Right lung (tissue), 5 donors: ENCODE measurements around the gene STMP1. TPM values are rescaled to one million over a fixed set of nuclear protein-coding genes. Genes with fewer than 3 reads are reported as not detected.
"Not testable (repeated sequence)": the region's sequence is repeated elsewhere in the genome, so short reads cannot be mapped to it uniquely, and the experiment has no call there.

Source experiments
- DNase-seq, 2 donors: peaks; one replicate each; pipeline ENCODE4 v3.0.0-alpha.2; 2013
- polyA plus RNA-seq, 5 donors: library from polyadenylated mRNA; unstranded; fragments of 120-200 nt; gene quantifications; one replicate each; pipeline versions ENCODE4 v1.2.1 to v1.2.3, GENCODE V29; 2013; ENCODE audit warnings: inconsistent platforms in 1 of 5, low replicate concordance in 1 of 5; ENCODE audit not compliant: insufficient read length in 5 of 5, insufficient read depth in 1 of 5

The STMP1 gene
- polyA plus RNA-seq, 5 donors: 65.9 to 77.7 (median 77.2) TPM

DNA sequence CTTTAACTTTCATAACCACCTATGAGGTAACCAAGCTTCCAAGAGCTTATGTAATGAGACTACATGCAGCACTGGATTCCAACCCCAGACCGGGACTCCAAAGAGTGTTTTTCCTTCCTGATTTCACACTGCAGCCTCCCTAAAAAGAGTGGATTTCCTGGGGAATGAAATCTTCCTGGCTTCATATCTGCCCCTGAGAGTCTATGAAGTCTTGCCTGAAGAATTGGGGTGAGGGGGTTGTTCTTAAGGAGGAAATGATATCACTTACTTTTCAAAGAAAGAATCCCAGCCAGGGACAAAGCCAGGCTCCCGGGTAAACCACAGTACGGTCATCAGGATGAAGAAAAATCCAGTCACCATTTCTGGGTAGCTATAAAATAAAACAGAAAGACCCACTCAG lies 29.7 kb downstream of the STMP1 start:
- no peak for DNase-seq

GRCh38 chr7:135692606-135693005 lies 30.3 kb downstream of the STMP1 start:
- not testable (repeated sequence) for DNase-seq

DNA sequence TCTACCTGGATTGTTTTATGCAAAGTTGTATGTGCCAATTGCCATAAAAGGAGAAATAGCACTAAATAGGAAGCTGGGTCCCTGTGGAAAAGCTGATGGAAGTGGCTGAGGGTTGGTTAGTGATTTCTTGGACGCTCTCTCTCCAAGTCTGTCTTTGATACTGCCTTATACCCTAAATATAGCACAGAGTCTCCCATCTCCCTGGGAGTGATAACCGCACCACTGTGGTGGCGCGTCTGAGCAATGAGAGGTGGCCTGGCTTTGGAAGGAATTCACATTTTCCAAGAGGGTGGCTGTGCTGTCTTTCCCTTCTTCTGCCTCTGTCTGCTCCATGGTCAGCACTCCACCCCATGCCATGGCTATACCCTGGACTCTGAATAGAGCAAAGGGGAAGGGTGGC lies 31.2 kb downstream of the STMP1 start:
- DNase-seq: no peak

DNA sequence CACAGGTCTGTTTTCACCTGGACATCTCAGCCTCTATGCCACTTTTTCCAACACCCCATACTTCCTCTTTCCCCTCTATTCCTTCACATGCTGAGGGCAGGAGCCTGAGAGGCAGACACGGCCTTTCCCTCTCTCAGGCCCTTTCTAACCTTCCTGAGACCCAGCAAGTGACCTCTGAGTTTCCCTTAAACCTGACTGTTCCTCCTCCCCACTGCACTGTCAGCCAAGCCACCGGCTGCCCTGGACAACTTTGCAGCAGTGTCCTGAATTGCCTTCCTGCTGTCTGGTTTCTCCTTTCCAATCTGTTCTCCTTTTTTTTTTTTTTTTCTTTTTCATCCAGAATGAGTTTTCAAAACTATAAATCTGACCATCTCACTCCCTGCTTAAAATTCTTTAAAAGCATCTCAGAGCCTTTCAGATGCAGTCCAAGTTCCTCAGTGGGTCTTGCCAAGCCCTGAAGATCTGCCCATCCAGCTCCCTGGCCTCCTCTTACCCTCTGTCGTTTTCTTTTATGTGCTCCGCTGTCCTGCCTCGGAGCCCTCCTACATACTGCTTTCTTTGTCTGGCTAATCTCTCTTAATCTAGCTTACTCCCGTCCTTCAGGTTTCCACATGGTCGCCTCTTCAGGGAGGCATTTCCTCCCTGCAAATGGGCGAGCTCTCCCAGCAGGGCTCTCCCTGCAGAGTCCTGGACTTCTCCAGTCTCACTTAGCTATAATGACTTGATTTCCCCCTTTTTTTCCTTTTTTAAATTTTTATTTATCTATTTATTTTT lies 35.1 kb downstream of the STMP1 start:
- DNase-seq: no peak

- no peak for DNase-seq
Measured at GRCh38 chr7:135704074-135704473, 41.8 kb downstream of the STMP1 start.

GRCh38 chr7:135704698-135705097 lies 42.4 kb downstream of the STMP1 start:
- no peak for DNase-seq

GRCh38 chr7:135706038-135706742 lies 43.9 kb downstream of the STMP1 start:
- no peak for DNase-seq

DNA sequence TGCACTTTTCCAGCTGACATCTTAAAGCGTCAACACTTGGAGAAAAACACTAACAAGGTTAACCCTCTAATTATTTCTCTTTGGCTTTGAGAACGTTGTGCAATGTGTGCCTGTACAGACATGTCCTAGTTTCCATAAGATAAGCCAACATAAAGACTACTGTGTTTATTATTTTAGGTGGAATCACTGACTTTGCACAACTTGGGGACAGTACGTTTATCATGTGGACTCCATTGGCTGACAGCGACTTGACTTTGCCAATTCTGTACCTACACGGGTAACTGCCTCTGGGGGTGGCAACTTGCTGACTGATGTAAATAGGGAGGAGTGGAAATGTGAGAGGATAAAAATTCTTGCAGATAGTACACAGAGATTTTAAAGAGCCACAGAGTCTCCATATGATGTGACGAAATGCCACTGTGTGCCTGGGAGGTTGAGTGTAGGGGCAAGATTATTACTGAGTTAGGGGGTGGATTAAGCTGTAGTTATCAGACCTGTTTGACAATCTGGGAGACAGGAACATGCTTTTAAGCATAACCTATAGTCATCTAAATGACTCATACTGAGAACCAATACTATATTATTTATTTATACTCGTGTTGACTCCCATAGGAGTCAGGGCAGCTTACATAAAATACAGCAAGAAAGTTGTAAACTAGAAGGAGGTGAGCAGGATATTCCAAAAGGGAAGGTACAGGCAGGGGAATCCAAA lies 44.7 kb downstream of the STMP1 start:
- no peak for DNase-seq

- DNase-seq: no peak
Measured at GRCh38 chr7:135707570-135707966, 45.3 kb downstream of the STMP1 start.

- no peak for DNase-seq
Measured at GRCh38 chr7:135708041-135708440, 45.7 kb downstream of the STMP1 start.

DNA sequence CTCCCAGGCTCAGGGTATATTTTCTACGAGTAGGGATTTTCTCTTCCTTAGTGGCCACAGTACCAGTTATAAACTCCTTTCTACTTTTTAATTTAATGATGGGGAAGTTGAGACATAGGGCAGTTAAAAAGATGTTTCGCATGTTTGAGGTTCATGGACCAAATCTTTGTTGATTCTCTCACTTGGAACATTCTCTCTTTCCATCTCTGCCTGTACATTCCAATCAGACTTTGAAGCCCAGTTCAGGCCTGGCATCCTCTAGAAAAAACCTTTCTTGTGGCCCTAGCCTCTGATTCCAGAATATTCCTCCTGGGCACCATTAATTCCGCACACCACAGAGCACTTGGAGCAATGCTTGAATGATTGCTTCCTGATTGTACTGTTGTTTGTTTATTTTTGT lies 47.2 kb downstream of the STMP1 start:
- no peak for DNase-seq

GRCh38 chr7:135710417-135711138 lies 48.3 kb downstream of the STMP1 start:
- DNase-seq: no peak

- DNase-seq: no peak
Measured at GRCh38 chr7:135711139-135711469, 48.8 kb downstream of the STMP1 start.

GRCh38 chr7:135712182-135712782 lies 50.0 kb downstream of the STMP1 start:
- DNase-seq: no peak

DNA sequence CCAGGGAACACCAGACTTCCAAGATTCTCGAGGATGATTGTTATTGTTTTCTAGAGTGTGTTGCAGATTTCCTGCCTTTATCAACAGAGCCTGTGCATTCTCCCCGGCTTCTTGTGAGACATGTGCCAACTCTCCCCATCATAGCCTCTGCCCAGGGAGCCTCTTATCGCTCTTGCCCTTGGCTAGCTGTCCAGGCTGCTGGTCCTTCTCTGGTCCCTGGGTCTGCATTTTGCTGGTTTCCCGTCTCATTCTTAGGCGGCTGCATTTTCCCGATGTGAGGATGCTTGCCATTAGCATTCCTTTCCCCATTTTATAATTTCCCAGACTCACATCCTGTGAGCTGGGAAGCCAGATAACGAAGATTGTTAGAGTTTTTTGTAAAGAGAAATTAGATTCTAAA lies 50.5 kb downstream of the STMP1 start:
- DNase-seq: no peak

DNA sequence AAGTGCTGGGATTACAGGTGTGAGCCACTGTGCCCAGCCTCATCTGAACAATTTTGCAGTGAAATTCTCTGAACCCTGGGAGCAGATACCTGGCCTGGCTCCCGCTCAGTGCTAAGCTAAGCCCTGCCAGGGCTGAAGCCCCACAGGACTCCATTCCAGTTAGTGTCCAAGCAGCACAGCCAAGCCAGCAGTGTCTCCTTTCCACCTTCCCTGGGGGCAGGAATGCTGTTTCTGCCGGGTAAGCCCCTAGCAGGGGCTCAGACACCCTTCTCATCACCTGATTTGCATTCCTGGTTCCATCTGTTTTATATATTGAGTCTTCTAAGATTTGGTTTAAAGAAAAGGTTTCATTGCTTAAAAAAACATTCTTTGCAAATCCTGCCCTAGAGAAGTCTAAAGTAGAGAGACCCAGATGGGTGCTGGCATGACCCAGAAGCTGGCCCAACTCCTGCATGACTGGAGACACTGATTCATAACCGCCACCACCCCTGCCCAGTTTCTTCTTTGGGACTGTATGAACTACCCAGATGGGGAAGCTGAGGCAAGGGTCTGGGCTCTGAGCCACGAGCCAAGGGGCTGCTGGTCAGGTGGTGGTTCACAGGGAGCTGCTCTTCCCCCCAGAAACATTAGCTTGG lies 51.6 kb downstream of the STMP1 start:
- no peak for DNase-seq

- DNase-seq: no peak
Measured at GRCh38 chr7:135714534-135715009, 52.3 kb downstream of the STMP1 start.

DNA sequence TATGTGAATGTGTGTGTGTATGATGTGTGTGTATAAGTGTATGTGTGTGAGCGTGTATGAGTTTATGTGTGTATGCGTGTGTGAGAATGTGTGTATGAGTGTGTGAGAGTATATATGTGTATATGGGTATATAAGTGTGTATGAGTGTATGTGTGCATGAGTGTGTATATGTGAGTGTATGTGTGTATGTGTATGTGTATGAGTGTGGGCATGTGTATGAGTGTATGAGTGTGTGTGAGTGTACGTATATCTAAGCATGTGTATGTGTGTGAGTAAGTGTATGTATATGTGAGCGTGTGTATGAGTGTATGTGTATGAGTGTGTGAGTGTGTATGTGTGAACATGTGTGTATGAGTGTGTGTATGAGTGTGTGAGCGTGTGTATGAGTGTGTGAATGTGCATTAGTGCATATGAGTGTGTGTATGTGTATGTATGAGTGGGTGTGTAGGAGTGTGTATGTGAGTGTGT lies 52.8 kb downstream of the STMP1 start:
- DNase-seq: no peak

- no peak for DNase-seq
Measured at GRCh38 chr7:135715673-135716072, 53.4 kb downstream of the STMP1 start.

- no peak for DNase-seq
Measured at GRCh38 chr7:135716677-135717238, 54.4 kb downstream of the STMP1 start.

DNA sequence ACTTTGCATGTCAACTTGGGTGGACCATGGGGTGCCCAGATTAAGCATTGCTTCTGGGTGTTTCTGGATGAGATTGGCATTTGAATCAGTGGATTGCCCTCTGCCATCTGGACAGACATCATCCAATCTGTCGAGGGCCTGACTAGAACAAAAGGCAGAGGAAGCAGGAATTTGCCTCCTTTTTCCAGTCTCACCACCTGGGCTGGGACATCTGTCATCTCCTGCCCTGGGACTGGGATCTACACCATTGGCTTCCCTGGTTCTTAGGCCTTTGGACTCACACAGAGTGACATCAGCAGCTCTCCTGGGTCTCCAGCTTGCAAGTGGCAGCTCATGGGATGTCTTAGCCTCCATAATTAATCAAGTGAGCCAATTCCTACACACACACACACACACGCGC lies 55.4 kb downstream of the STMP1 start:
- DNase-seq: no peak
